Activated T-helper 1 cell treated with anti-CD3 and anti-CD28 coated beads, Interleukin-12 subunit alpha, Interleukin-12 subunit beta, Interleukin-2, Interleukin-4 antibody, amounts not matched to agents 30 ng/mL and 10 ng/mL and 1 ng/mL, durations not matched to agents 14 hours and 24 hours and 36 hours (primary cell): Measurements from ENCODE around the gene SELENOF. TPM values are rescaled to one million over a fixed set of nuclear protein-coding genes. Genes with fewer than 3 reads are reported as not detected.

Source experiments
- DNase-seq: peaks from one replicate; pipeline ENCODE4 v3.0.0; 2021; ENCODE audit warnings: low spot score
- H3K27ac Mint-ChIP-seq: one replicate; pipeline ENCODE4 v1.8.0; 2021; ENCODE audit warnings: mild to moderate bottlenecking, mixed read lengths
- H3K27me3 Mint-ChIP-seq: one replicate; pipeline ENCODE4 v1.8.0; 2022; ENCODE audit warnings: mild to moderate bottlenecking, moderate library complexity, mixed read lengths; ENCODE audit not compliant: insufficient read depth
- H3K36me3 Mint-ChIP-seq: one replicate; pipeline ENCODE4 v1.8.0; 2021; ENCODE audit warnings: low read depth, mixed read lengths
- H3K4me1 Mint-ChIP-seq: one replicate; pipeline ENCODE4 v1.8.0; 2021; ENCODE audit warnings: low read depth, mixed read lengths
- H3K4me3 Mint-ChIP-seq: one replicate; pipeline ENCODE4 v1.8.0; 2021; ENCODE audit warnings: mild to moderate bottlenecking, moderate library complexity, mixed read lengths
- H3K9me3 Mint-ChIP-seq: one replicate; pipeline ENCODE4 v1.8.0; 2021; ENCODE audit warnings: mixed read lengths
- intact Hi-C: fragments of 100-400 bp; cut with micrococcal nuclease; formaldehyde crosslinking; loops from one replicate; pipeline ENCODE4 v1.15.1; 2024
- total RNA-seq: library from RNA; stranded (reverse); gene quantifications from 2 replicates; pipeline ENCODE4 v1.2.3, GENCODE V29; 2022

The SELENOF gene
- total RNA-seq, 1 donor from 2014 or later, result 174 TPM

GRCh38 chr1:86846164-86846647, 67.7 kb downstream of the SELENOF start:
- Mint-ChIP-seq H3K27me3 (peaks cover 3% of the 10 kb centered on the region), H3K9me3 (no peaks in the 10 kb centered on the region), H3K4me1 (no peaks in the 10 kb centered on the region), H3K4me3 (no peak overlapping the region), H3K36me3 (no peaks in the 10 kb centered on the region), H3K27ac (no peak overlapping the region)
- intact Hi-C loops, result no loop called here
- no peak for DNase-seq

DNA sequence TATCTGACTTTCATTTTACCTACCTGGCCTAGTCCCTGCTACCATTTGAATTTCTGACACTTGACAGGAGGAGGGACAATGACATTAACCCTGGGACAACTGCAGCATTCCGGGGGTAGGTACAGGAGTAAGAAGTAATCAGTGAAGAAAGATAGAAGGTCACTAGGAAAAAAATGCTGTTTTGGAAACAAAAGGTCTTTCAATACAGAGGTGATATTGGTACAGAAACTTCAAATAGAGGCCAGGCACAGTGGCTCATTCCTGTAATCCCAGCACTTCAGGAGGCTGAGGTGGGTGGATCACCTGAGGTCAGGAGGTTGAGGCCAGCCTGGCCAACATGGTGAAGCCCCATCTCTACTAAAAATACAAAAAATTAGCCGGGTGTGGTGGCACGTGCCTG, 68.4 kb downstream of the SELENOF start:
- H3K27me3 Mint-ChIP-seq, result peaks cover 3% of the 10 kb centered on the region
- no peak for DNase-seq
- no peaks in the 10 kb centered on the region for H3K9me3 Mint-ChIP-seq
- intact Hi-C loops, result no loop called here
- no peak overlapping the region for H3K4me3 Mint-ChIP-seq
- no peak overlapping the region for H3K27ac Mint-ChIP-seq
- H3K36me3 Mint-ChIP-seq, result no peaks in the 10 kb centered on the region
- H3K4me1 Mint-ChIP-seq, result no peaks in the 10 kb centered on the region

DNA sequence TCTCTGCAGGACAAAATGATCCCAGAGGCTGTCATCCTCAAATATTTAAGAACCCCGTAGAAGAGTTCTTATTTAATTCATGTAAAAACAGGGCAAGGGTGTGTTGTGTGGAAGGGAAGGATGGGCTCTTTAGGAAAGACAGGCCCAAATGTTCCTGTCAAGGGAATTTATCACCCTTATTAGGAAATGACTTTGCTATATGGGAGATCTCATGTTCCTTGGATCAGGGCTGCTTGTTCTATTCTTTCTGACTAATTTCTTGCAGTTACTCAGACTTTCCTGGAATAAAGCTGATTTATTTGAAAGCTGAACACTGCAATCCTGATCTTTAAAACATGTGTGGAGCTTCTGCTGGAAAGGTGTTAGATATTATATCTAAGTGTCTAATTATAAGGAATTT, 72.8 kb downstream of the SELENOF start:
- no peak for DNase-seq
- intact Hi-C loops, result no loop called here
- Mint-ChIP-seq H3K27me3 (peaks cover 5% of the 10 kb centered on the region), H3K4me3 (no peak overlapping the region), H3K36me3 (no peaks in the 10 kb centered on the region), H3K9me3 (no peaks in the 10 kb centered on the region), H3K4me1 (no peaks in the 10 kb centered on the region), H3K27ac (no peak overlapping the region)

- Mint-ChIP-seq H3K4me1 (peaks cover 6% of the 10 kb centered on the region), H3K4me3 (no peak overlapping the region), H3K27me3 (peaks cover 5% of the 10 kb centered on the region), H3K36me3 (no peaks in the 10 kb centered on the region), H3K9me3 (no peaks in the 10 kb centered on the region), H3K27ac (no peak overlapping the region)
- intact Hi-C loops, result loop anchor here (1.0 to 2.0 kb wide), 5 partner anchors 82 to 453 kb away; no protein-coding TSS in a partner anchor
- peak; percentile 24 for DNase-seq
These were observed 80.3 kb downstream of the SELENOF start for GRCh38 chr1:86833461-86834215.

DNA sequence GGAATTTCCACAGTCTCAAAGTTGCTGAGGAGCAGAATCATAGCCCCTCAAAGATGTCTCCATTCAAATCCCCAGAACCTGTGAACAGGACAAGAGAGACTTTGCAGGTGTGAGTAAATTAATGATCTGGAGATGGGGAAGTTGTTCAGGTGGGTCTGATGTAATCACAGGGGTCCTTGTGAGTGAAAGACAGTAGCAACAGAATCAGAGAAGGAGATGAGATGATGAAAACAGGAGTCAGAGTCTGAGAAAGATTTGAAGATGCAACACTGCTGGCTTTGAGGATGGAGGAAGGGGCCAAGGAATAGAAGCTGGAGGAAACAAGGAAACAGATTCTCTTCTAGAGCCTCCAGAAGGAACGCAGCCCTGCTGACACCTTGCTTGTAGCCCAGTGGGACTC, 81.5 kb downstream of the SELENOF start:
- intact Hi-C loops, result loop anchor here (2.0 kb wide), 1 partner anchor 194 kb away; no protein-coding TSS in a partner anchor
- H3K36me3 Mint-ChIP-seq, result no peaks in the 10 kb centered on the region
- H3K9me3 Mint-ChIP-seq, result no peaks in the 10 kb centered on the region
- no peak overlapping the region for H3K4me3 Mint-ChIP-seq
- H3K27me3 Mint-ChIP-seq, result peaks cover 5% of the 10 kb centered on the region
- H3K27ac Mint-ChIP-seq, result no peak overlapping the region
- DNase-seq, result no peak
- peaks cover 6% of the 10 kb centered on the region for H3K4me1 Mint-ChIP-seq

DNA sequence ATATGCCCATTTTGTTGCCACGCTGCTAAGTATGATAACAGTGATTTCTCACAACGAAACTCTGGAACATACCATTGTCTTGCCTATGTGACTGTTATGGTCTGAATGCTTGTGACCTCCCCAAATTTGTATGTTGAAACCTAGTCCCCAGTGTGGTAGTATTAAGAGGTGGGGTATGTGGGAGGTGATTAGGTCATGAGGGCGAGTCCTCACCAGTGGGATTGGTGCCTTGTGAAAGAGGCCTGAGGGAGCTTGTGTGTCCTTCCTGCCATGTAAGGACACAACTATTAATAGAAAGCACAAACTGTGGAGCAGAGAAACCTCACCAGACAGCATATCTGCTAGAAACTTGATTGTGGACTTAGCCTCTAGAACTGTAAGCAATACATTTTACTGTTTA, 84.6 kb downstream of the SELENOF start:
- H3K27me3 Mint-ChIP-seq, result peaks cover 4% of the 10 kb centered on the region
- no peak overlapping the region for H3K4me3 Mint-ChIP-seq
- intact Hi-C loops, result no loop called here
- no peak for DNase-seq
- H3K9me3 Mint-ChIP-seq, result no peaks in the 10 kb centered on the region
- H3K27ac Mint-ChIP-seq, result no peak overlapping the region
- H3K4me1 Mint-ChIP-seq, result peaks cover 6% of the 10 kb centered on the region
- no peaks in the 10 kb centered on the region for H3K36me3 Mint-ChIP-seq

DNA sequence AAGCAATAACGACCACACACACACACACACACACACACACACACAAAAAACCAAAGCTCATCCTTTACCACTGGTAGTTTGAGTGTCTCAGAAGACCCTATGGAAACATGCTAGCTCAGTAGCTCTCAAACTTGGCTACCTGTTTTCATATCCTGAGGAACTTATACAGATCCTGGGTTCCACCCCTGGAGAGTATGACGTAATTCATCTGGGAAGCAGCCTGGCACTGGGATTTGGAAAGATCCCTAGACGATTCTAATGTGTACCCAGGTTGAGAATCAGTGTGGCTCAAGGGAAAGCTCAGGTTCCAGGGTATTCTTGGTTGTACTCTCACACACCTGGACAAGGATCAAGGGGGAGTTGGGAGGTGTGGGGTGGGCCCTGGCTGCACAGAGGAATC, 85.9 kb downstream of the SELENOF start:
- no peaks in the 10 kb centered on the region for H3K4me1 Mint-ChIP-seq
- no peak overlapping the region for H3K4me3 Mint-ChIP-seq
- H3K9me3 Mint-ChIP-seq, result no peaks in the 10 kb centered on the region
- no peak overlapping the region for H3K27ac Mint-ChIP-seq
- H3K36me3 Mint-ChIP-seq, result no peaks in the 10 kb centered on the region
- intact Hi-C loops, result no loop called here
- H3K27me3 Mint-ChIP-seq, result peaks cover 2% of the 10 kb centered on the region
- DNase-seq, result no peak

DNA sequence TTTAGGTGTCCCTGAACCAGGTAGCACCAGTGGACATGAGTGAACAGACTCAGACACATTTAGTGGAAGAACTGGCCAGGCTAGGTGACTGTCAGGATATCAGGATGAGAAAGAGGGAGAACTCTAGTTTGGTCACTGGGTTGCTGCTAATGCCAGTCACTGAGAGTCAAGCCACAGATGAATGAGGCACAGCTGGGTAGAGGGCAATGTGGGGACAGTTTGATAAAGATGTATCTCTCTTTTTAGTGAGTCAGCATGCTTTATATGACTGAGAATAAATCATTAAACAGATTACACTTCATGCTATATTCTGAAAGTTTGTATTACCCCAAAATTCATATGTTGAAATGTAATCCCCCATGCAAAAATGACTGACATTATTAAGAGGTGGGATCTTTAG, 87.1 kb downstream of the SELENOF start:
- no peak overlapping the region for H3K4me3 Mint-ChIP-seq
- no peak for DNase-seq
- H3K27ac Mint-ChIP-seq, result no peak overlapping the region
- H3K9me3 Mint-ChIP-seq, result no peaks in the 10 kb centered on the region
- intact Hi-C loops, result no loop called here
- no peaks in the 10 kb centered on the region for H3K4me1 Mint-ChIP-seq
- no peaks in the 10 kb centered on the region for H3K36me3 Mint-ChIP-seq
- peaks cover 3% of the 10 kb centered on the region for H3K27me3 Mint-ChIP-seq

GRCh38 chr1:86825319-86825718, 88.6 kb downstream of the SELENOF start:
- peaks cover 7% of the 10 kb centered on the region for H3K27me3 Mint-ChIP-seq
- no peaks in the 10 kb centered on the region for H3K36me3 Mint-ChIP-seq
- intact Hi-C loops, result no loop called here
- H3K4me3 Mint-ChIP-seq, result no peak overlapping the region
- H3K9me3 Mint-ChIP-seq, result no peaks in the 10 kb centered on the region
- H3K27ac Mint-ChIP-seq, result no peak overlapping the region
- no peaks in the 10 kb centered on the region for H3K4me1 Mint-ChIP-seq
- DNase-seq, result no peak

DNA sequence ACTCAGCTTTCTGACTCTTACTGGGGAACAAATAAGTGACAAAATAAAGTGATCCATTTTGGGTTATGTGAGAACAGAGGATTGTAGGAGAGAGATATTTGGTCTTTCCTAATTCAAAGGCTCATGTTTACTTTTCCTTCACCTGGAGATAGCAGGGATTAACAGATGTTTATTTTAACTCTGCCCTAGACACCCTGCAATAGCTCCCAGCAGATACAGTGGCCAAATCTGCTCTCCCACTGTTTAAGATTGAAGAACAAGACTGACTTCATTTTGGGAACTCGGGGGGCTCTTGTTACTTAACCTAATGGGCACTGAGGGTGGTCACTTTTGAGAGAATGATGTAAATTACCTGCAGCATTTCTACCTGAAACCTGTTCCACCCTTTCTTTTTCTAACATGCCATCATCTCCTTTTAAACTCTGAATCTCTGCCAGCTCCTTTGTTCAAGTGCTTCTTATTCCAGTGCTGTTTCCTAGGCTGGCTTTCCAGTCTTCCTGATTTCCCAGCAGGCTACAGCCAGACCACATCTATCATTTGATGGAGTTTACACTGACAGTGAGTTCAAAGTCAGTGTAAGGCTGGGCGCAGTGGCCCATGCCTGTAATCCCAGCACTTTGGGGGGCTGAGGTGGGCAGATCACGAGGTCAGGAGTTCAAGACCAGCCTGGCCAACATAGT, 90.0 kb downstream of the SELENOF start:
- intact Hi-C loops, result no loop called here
- H3K27me3 Mint-ChIP-seq, result peaks cover 7% of the 10 kb centered on the region
- H3K27ac Mint-ChIP-seq, result no peak overlapping the region
- H3K4me1 Mint-ChIP-seq, result no peaks in the 10 kb centered on the region
- no peaks in the 10 kb centered on the region for H3K9me3 Mint-ChIP-seq
- DNase-seq, result no peak
- H3K4me3 Mint-ChIP-seq, result no peak overlapping the region
- H3K36me3 Mint-ChIP-seq, result no peaks in the 10 kb centered on the region

GRCh38 chr1:86823386-86823785, 90.5 kb downstream of the SELENOF start:
- Mint-ChIP-seq H3K4me1 (no peaks in the 10 kb centered on the region), H3K9me3 (no peaks in the 10 kb centered on the region), H3K27me3 (peaks cover 9% of the 10 kb centered on the region), H3K4me3 (no peak overlapping the region), H3K36me3 (no peaks in the 10 kb centered on the region), H3K27ac (no peak overlapping the region)
- intact Hi-C loops, result no loop called here
- no peak for DNase-seq

DNA sequence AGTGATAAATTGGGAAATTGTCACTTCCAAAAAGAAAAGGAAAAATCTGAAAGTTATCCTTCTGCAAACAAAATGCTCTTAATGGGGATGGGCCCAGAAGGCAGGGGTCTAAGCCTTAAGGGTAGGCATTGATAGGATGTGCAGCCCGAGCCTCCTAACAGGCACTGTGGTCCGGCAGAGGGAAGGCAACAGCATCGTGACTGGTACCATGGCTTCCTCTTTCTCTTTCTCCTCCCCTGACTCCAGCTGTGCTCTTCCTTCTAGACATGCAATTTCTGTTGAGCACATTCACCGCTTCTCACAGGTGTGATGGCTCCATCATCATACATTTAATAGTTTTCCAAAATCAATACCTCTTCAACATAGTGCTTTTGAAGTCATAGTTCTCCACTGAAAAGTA, 91.5 kb downstream of the SELENOF start:
- H3K36me3 Mint-ChIP-seq, result no peaks in the 10 kb centered on the region
- H3K9me3 Mint-ChIP-seq, result no peaks in the 10 kb centered on the region
- H3K4me3 Mint-ChIP-seq, result no peak overlapping the region
- no peak for DNase-seq
- intact Hi-C loops, result no loop called here
- no peaks in the 10 kb centered on the region for H3K4me1 Mint-ChIP-seq
- no peak overlapping the region for H3K27ac Mint-ChIP-seq
- peaks cover 9% of the 10 kb centered on the region for H3K27me3 Mint-ChIP-seq

- Mint-ChIP-seq H3K9me3 (no peaks in the 10 kb centered on the region), H3K27ac (no peak overlapping the region), H3K27me3 (peaks cover 10% of the 10 kb centered on the region), H3K4me1 (no peaks in the 10 kb centered on the region), H3K4me3 (no peak overlapping the region), H3K36me3 (no peaks in the 10 kb centered on the region)
- DNase-seq, result no peak
- intact Hi-C loops, result no loop called here
These were observed 92.0 kb downstream of the SELENOF start for GRCh38 chr1:86821956-86822355.
